ENCODE measurements around the gene MAG.

The MAG gene

DNA sequence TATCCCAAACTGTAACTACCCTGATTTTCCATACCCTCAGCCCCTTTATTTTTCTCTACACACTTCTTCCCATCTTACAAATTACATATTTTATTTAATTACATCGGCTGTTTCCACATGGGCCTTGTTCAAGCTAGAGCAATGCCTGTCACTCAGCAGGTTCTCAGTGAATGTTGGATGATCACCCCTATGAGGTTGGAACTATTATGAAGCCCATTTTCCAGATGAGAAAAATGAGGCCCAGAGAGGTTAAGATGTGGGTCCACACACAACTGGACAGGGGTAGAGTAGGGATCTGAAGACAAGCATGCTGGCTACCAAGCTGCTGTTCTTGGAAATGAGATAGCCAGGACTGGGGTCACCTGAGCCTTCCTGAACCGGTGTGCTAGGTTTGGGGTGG, 10.0 kb downstream of the MAG start:
- no peak for ATAC-seq
- no peak for TF ChIP-seq CSRNP3 (CRISPR knock-in tag; IDR thresholded peaks at IDR 0.05)

DNA sequence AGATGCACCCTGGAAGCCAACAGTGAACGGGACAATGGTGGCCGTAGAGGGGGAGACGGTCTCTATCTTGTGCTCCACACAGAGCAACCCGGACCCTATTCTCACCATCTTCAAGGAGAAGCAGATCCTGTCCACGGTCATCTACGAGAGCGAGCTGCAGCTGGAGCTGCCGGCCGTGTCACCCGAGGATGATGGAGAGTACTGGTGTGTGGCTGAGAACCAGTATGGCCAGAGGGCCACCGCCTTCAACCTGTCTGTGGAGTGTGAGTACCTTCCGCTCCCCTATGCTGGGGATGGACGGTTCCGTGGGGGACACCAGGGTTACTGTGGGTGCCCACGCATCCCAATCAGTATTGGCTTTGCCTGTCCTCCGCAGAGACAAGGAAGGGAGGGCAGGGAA, 10.5 kb downstream of the MAG start:
- no peak for ATAC-seq
- TF ChIP-seq POU6F1 (CRISPR knock-in tag; IDR thresholded peaks at IDR 0.05; ENCODE audit: borderline replicate concordance, low read depth) (no peak), ZFP30 (CRISPR knock-in tag; IDR thresholded peaks at IDR 0.05) (no peak), BACH2 (CRISPR knock-in tag; IDR thresholded peaks at IDR 0.05; ENCODE audit: borderline replicate concordance) (no peak), ZNF565 (CRISPR knock-in tag; conservative IDR thresholded peaks at IDR 0.05; ENCODE audit: low read depth) (no peak), ISL1 (CRISPR knock-in tag; IDR thresholded peaks at IDR 0.05) (no peak), SNAI2 (CRISPR knock-in tag; IDR thresholded peaks at IDR 0.05) (no peak), ZNF70 (CRISPR knock-in tag; IDR thresholded peaks at IDR 0.05) (no peak), TCF4 (CRISPR knock-in tag; IDR thresholded peaks at IDR 0.05; ENCODE audit: borderline replicate concordance) (no peak), ZFP3 (CRISPR knock-in tag; IDR thresholded peaks at IDR 0.05) (no peak), OSR1 (CRISPR knock-in tag; IDR thresholded peaks at IDR 0.05) (no peak), ZC3H10 (CRISPR knock-in tag; IDR thresholded peaks at IDR 0.05) (no peak), ZNF8 (CRISPR knock-in tag; IDR thresholded peaks at IDR 0.05) (no peak), RARB (CRISPR knock-in tag; IDR thresholded peaks at IDR 0.05) (no peak), ESRRG (CRISPR knock-in tag; IDR thresholded peaks at IDR 0.05) (no peak), TOX (CRISPR knock-in tag; IDR thresholded peaks at IDR 0.05; ENCODE audit: borderline replicate concordance) (no peak)
- TF ChIP-seq, protein P1, sequence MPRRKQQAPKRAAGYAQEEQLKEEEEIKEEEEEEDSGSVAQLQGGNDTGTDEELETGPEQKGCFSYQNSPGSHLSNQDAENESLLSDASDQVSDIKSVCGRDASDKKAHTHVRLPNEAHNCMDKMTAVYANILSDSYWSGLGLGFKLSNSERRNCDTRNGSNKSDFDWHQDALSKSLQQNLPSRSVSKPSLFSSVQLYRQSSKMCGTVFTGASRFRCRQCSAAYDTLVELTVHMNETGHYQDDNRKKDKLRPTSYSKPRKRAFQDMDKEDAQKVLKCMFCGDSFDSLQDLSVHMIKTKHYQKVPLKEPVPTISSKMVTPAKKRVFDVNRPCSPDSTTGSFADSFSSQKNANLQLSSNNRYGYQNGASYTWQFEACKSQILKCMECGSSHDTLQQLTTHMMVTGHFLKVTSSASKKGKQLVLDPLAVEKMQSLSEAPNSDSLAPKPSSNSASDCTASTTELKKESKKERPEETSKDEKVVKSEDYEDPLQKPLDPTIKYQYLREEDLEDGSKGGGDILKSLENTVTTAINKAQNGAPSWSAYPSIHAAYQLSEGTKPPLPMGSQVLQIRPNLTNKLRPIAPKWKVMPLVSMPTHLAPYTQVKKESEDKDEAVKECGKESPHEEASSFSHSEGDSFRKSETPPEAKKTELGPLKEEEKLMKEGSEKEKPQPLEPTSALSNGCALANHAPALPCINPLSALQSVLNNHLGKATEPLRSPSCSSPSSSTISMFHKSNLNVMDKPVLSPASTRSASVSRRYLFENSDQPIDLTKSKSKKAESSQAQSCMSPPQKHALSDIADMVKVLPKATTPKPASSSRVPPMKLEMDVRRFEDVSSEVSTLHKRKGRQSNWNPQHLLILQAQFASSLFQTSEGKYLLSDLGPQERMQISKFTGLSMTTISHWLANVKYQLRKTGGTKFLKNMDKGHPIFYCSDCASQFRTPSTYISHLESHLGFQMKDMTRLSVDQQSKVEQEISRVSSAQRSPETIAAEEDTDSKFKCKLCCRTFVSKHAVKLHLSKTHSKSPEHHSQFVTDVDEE (CRISPR knock-in tag; IDR thresholded peaks at IDR 0.05), result no peak
- TF ChIP-seq, protein P2, sequence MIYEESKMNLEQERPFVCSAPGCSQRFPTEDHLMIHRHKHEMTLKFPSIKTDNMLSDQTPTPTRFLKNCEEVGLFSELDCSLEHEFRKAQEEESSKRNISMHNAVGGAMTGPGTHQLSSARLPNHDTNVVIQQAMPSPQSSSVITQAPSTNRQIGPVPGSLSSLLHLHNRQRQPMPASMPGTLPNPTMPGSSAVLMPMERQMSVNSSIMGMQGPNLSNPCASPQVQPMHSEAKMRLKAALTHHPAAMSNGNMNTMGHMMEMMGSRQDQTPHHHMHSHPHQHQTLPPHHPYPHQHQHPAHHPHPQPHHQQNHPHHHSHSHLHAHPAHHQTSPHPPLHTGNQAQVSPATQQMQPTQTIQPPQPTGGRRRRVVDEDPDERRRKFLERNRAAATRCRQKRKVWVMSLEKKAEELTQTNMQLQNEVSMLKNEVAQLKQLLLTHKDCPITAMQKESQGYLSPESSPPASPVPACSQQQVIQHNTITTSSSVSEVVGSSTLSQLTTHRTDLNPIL (CRISPR knock-in tag; IDR thresholded peaks at IDR 0.05; ENCODE audit: low read depth), result no peak

- ATAC-seq, result no peak; the same call in 1 of the 3 replicates
- TF ChIP-seq, protein P3, sequence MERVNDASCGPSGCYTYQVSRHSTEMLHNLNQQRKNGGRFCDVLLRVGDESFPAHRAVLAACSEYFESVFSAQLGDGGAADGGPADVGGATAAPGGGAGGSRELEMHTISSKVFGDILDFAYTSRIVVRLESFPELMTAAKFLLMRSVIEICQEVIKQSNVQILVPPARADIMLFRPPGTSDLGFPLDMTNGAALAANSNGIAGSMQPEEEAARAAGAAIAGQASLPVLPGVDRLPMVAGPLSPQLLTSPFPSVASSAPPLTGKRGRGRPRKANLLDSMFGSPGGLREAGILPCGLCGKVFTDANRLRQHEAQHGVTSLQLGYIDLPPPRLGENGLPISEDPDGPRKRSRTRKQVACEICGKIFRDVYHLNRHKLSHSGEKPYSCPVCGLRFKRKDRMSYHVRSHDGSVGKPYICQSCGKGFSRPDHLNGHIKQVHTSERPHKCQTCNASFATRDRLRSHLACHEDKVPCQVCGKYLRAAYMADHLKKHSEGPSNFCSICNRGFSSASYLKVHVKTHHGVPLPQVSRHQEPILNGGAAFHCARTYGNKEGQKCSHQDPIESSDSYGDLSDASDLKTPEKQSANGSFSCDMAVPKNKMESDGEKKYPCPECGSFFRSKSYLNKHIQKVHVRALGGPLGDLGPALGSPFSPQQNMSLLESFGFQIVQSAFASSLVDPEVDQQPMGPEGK (CRISPR knock-in tag; IDR thresholded peaks at IDR 0.05; ENCODE audit: borderline replicate concordance), result no peak
- TF ChIP-seq RARB (CRISPR knock-in tag; IDR thresholded peaks at IDR 0.05), result no peak
- no peak for TF ChIP-seq ESRRG (CRISPR knock-in tag; IDR thresholded peaks at IDR 0.05)
- TF ChIP-seq GLIS3 (CRISPR knock-in tag; IDR thresholded peaks at IDR 0.05), result no peak
- no peak for TF ChIP-seq CSRNP3 (CRISPR knock-in tag; IDR thresholded peaks at IDR 0.05)
- TF ChIP-seq BACH2 (CRISPR knock-in tag; IDR thresholded peaks at IDR 0.05; ENCODE audit: borderline replicate concordance), result no peak
- no peak for TF ChIP-seq ZNF70 (CRISPR knock-in tag; IDR thresholded peaks at IDR 0.05)
- no peak for TF ChIP-seq TCF4 (CRISPR knock-in tag; IDR thresholded peaks at IDR 0.05; ENCODE audit: borderline replicate concordance)
- TF ChIP-seq TOX (CRISPR knock-in tag; IDR thresholded peaks at IDR 0.05; ENCODE audit: borderline replicate concordance), result no peak
- TF ChIP-seq ZFP30 (CRISPR knock-in tag; IDR thresholded peaks at IDR 0.05), result no peak
- TF ChIP-seq ARNTL (CRISPR knock-in tag; IDR thresholded peaks at IDR 0.05; ENCODE audit: borderline replicate concordance, low read depth), result no peak
- TF ChIP-seq, protein P1 (CRISPR knock-in tag; IDR thresholded peaks at IDR 0.05), result no peak
- TF ChIP-seq POU6F1 (CRISPR knock-in tag; IDR thresholded peaks at IDR 0.05; ENCODE audit: borderline replicate concordance, low read depth), result no peak
- TF ChIP-seq SNAI2 (CRISPR knock-in tag; IDR thresholded peaks at IDR 0.05), result no peak
Observed at GRCh38 chr19:35303357-35303915, 11.5 kb downstream of the MAG start.

All from SK-N-SH treated with all-trans-retinoic acid at 6 μM for 48 hours (cell line).